KG1 (cell line): ENCODE measurements around the gene GPR107.

Source experiments
- DNase-seq: peaks from one replicate; lab custom pipeline; 2025; lab: John Stamatoyannopoulos, UW

Gene GPR107

GRCh38 chr9:130137081-130137640, 83.5 kb downstream of the GPR107 start:
- DNase-seq: no peak

- no peak for DNase-seq
Observed at GRCh38 chr9:130137641-130138081, 84.0 kb downstream of the GPR107 start.

GRCh38 chr9:130138171-130138653, 84.5 kb downstream of the GPR107 start:
- no peak for DNase-seq

- DNase-seq: no peak
Observed at GRCh38 chr9:130138791-130139190, 85.1 kb downstream of the GPR107 start.

- no peak for DNase-seq
Observed at GRCh38 chr9:130139251-130139650, 85.5 kb downstream of the GPR107 start.

GRCh38 chr9:130140706-130141105, 87.0 kb downstream of the GPR107 start:
- peak; percentile 73 for DNase-seq

GRCh38 chr9:130142056-130142455, 88.3 kb downstream of the GPR107 start:
- DNase-seq: no peak

GRCh38 chr9:130142641-130143040, 88.9 kb downstream of the GPR107 start:
- DNase-seq: no peak

- DNase-seq: no peak
Observed at GRCh38 chr9:130143279-130143893, 89.7 kb downstream of the GPR107 start.

- DNase-seq: no peak
Observed at GRCh38 chr9:130143958-130144366, 90.3 kb downstream of the GPR107 start.

- DNase-seq: no peak
Observed at GRCh38 chr9:130144703-130145102, 91.0 kb downstream of the GPR107 start.

GRCh38 chr9:130145658-130146057, 92.0 kb downstream of the GPR107 start:
- DNase-seq: no peak

GRCh38 chr9:130147198-130147597, 93.5 kb downstream of the GPR107 start:
- DNase-seq: no peak

- DNase-seq: no peak
Observed at GRCh38 chr9:130147910-130148309, 94.2 kb downstream of the GPR107 start.

GRCh38 chr9:130149031-130149430, 95.3 kb downstream of the GPR107 start:
- DNase-seq: no peak

GRCh38 chr9:130149654-130150286, 96.1 kb downstream of the GPR107 start:
- no peak for DNase-seq

GRCh38 chr9:130150779-130151382, 97.2 kb downstream of the GPR107 start:
- DNase-seq: no peak

- DNase-seq: no peak
Observed at GRCh38 chr9:130154816-130155215, 101.1 kb downstream of the GPR107 start.

GRCh38 chr9:130155647-130156046, 101.9 kb downstream of the GPR107 start:
- no peak for DNase-seq

GRCh38 chr9:130156672-130157071, 103.0 kb downstream of the GPR107 start:
- no peak for DNase-seq

GRCh38 chr9:130157079-130157478, 103.4 kb downstream of the GPR107 start:
- DNase-seq: no peak

- no peak for DNase-seq
Observed at GRCh38 chr9:130158001-130158400, 104.3 kb downstream of the GPR107 start.

GRCh38 chr9:130159057-130159456, 105.4 kb downstream of the GPR107 start:
- no peak for DNase-seq
